Measurements from ENCODE around the gene L3MBTL4. TPM values are rescaled to one million over a fixed set of nuclear protein-coding genes. Genes with fewer than 3 reads are reported as not detected.
"Not testable (repeated sequence)": the region's sequence is repeated elsewhere in the genome, so short reads cannot be mapped to it uniquely, and the experiment has no call there.

L3MBTL4 gene
- polyA plus RNA-seq, 3 donors from 2014 or later, result 3.9 to 6.7 (median 4.1) TPM

DNA sequence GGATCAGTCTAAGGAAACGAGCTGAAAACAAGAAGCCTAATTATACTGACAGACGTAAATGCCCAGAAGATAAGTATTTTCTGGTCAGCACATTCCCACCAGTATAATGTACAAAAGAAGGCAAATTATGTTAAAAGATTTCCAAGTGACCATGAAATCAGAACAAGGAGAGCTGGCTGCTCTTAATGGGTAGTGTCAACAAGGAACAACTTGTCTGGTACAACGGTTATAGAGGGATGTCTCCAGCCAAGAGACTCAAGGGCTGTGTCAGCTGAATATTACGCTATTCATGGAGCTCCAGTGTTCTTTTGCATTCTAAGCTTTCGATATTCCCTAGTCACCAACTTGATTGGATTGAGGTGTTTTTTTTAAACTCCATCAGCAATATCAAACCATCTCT lies 8.6 kb upstream of the L3MBTL4 start:
- H3K4me3 Mint-ChIP-seq, result no peak overlapping the region
- peaks cover 0 to 3% (median 3%) of the 10 kb centered on the region in 3 donors for H3K27me3 Mint-ChIP-seq (ENCODE audit: low read depth in 3 of 3)
- no peaks in the 10 kb centered on the region for H3K4me1 Mint-ChIP-seq
- H3K36me3 Mint-ChIP-seq, result peaks cover 0 to 5% (median 0%) of the 10 kb centered on the region in 3 donors
- no peak overlapping the region for H3K27ac Mint-ChIP-seq
- no peak for DNase-seq
- peaks cover 0 to 2% (median 0%) of the 10 kb centered on the region in 6 donors for H3K9me3 Mint-ChIP-seq

DNA sequence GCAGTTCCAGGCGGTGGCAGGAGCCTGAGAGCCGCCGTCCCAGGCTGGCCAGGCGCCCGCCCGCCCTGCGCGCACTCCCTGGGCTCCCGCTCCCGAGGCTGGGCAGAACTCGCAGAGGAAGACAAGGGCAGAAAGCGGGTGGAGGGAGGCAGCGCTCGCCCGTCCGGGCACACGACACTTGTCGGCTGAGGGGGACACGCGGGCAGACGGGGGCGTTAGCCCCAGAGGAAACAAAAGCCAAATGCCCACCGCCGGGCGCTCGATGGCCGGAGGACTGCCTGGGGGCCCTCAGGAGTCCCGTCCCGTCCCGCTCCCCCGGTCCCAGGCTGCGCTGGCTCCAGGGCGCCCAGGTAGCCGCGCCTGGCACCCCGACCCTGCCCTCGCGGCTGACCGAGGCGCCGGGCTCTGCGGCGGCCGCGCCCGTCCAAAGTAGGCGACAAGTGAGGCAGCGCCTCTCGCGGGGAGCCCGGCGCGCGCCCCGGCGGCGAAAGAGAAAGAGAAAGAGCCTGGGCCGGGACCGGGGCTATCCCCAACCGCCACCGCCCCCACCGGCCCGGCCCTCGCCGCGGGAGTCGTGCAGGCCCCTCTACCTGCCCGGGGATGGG lies 491 bp downstream of the L3MBTL4 start:
- Mint-ChIP-seq H3K9me3 (no peaks in the 10 kb centered on the region), H3K4me1 (peaks cover 38 to 43% of the 10 kb centered on the region in 2 donors), H3K4me3 (peak overlapping the region; percentile 83 to 91 (median 88)), H3K27ac (peak overlapping the region in 5 of 6 donors; percentile 43 to 91 (median 71)), H3K27me3 (ENCODE audit: low read depth in 3 of 3) (peaks cover 7 to 14% (median 7%) of the 10 kb centered on the region in 3 donors), H3K36me3 (peaks cover 0 to 5% (median 0%) of the 10 kb centered on the region in 3 donors)
- peak; percentile 78 to 84 (median 84) for DNase-seq

DNA sequence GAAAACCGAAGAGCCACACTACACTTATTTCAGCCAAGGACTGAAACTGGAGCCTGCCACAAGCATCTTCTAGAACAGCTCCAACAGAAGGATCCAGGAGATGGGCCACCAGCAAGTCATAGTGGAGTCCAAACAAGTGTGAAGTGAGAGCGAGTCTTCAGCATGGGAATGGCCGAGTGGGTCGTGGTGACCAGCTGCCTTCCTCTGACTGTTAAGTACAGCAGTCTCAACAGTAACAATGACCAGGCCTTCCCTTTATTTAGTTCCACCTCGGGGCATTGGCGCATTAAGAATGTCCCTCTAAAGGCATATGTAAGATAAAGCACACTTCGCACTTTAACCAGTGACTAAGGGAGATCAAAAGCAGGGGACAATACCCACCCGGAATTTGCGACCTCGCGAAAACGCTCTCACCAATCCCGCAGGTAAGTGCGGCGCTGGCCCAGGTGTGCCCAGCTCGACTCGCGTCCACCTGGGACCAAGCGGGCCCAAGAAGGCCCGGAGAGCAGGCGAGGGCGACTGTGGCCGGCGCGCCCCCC lies 1.1 kb downstream of the L3MBTL4 start:
- Mint-ChIP-seq H3K4me3 (peak overlapping the region; percentile 83 to 91 (median 88)), H3K9me3 (no peaks in the 10 kb centered on the region), H3K4me1 (peaks cover 38 to 43% of the 10 kb centered on the region in 2 donors), H3K27ac (peak overlapping the region; percentile 74 to 92 (median 88)), H3K36me3 (peaks cover 0 to under 1% (median 0%) of the 10 kb centered on the region in 3 donors), H3K27me3 (ENCODE audit: low read depth in 3 of 3) (peaks cover 7 to 14% (median 7%) of the 10 kb centered on the region in 3 donors)
- no peak for DNase-seq

DNA sequence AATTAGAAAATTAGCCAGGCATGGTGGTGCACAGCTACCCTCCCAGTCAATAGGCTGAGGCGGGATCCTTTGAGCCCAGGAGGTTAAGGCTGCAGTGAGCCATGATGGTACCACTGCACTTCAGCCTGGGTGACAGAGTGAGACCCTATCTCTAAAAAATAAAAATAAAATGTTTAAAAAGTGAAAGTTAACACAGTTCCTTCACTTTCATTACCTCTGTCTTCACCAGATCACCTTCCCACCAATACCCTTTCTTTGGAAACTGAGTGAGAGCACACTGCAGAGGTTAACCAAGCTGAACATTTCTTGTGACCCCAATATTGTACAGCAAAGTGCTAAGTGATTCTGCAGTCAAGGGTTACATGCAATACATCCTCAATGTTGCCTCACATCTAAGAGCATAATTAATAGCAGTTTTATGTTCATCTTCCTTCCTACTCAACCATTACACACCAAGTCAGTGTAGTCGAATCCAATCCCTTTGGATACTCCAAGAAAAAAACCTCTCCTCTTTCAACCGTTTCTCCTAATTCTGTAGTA lies 1.7 kb downstream of the L3MBTL4 start:
- Mint-ChIP-seq H3K4me3 (peak overlapping the region; percentile 83 to 91 (median 88)), H3K9me3 (no peaks in the 10 kb centered on the region), H3K27ac (peak overlapping the region; percentile 80 to 92 (median 88)), H3K4me1 (peaks cover 38 to 43% of the 10 kb centered on the region in 2 donors), H3K27me3 (ENCODE audit: low read depth in 3 of 3) (peaks cover 7 to 14% (median 7%) of the 10 kb centered on the region in 3 donors), H3K36me3 (no peaks in the 10 kb centered on the region)
- peak in 1 of 3 donors; percentile 12 for DNase-seq

DNA sequence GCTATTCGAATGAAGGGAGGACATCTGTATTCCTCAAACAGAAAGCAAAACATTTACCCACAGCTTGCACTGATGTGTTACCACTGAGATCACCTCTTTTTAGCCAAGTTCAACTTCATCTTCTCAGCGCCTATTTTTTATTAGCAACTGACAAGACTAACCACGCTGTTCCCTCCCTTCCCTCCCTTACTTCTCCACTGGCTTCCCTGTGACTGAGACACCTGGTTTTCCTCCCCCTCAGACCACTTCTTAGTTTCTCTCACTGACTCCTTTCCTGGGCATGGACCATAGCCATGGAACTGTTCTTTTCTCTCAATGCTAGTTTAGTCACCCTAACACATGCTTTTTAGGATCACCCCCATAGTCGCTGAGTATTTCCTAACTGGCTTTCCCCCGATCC lies 3.3 kb downstream of the L3MBTL4 start:
- peaks cover 47 to 52% of the 10 kb centered on the region in 2 donors for H3K4me1 Mint-ChIP-seq
- DNase-seq, result no peak
- peak overlapping the region; percentile 14 to 72 (median 19) for H3K4me3 Mint-ChIP-seq
- peaks cover 2 to 14% (median 7%) of the 10 kb centered on the region in 3 donors for H3K27me3 Mint-ChIP-seq (ENCODE audit: low read depth in 3 of 3)
- H3K9me3 Mint-ChIP-seq, result no peaks in the 10 kb centered on the region
- H3K27ac Mint-ChIP-seq, result peak overlapping the region; percentile 72 to 92 (median 82)
- no peaks in the 10 kb centered on the region for H3K36me3 Mint-ChIP-seq

DNA sequence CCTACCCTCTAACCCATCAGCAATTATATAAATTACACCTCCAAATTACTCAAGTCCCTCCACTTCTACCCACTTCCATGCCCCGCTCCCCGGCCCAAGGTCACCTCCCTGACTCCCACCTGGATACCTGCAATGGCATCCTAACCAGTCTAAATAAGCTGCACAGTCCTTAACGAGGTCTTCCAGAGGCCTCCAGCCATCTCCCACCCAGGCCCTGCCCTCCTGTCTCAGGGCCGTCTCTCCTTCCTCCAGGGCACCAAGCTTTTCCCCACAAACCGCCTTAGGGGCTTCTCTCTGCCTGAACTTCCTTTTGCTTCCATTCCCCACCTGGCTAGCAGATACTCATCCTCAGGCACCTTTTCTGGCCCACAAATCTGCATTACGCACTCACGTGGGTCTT lies 4.8 kb downstream of the L3MBTL4 start:
- H3K9me3 Mint-ChIP-seq, result no peaks in the 10 kb centered on the region
- no peak overlapping the region for H3K4me3 Mint-ChIP-seq
- H3K27me3 Mint-ChIP-seq (ENCODE audit: low read depth in 3 of 3), result peaks cover 0 to 10% (median 7%) of the 10 kb centered on the region in 3 donors
- DNase-seq, result no peak
- H3K27ac Mint-ChIP-seq, result peak overlapping the region in 4 of 6 donors; percentile 7 to 36 (median 22)
- no peaks in the 10 kb centered on the region for H3K36me3 Mint-ChIP-seq
- H3K4me1 Mint-ChIP-seq, result peaks cover 44 to 52% of the 10 kb centered on the region in 2 donors

DNA sequence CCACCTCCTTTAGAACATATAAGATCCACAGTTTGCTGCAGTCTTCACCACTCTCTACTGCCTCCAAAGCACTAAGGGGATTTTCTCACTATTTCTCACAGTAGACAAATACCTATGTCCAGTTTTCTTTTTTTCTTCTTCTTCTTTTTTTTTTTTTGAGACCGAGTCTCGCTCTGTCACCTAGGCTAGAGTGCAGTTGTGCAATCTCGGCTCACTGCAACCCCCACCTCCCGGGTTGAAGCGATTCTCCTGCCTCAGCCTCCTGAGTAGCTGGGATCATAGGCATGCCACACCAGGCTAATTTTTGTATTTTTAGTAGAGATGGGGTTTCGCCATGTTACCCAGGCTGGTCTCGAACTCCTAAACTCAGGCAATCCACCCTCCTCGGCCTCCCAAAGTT lies 6.2 kb downstream of the L3MBTL4 start:
- H3K27me3 Mint-ChIP-seq (ENCODE audit: low read depth in 3 of 3); DNase-seq; H3K36me3 Mint-ChIP-seq; H3K9me3 Mint-ChIP-seq; H3K4me3 Mint-ChIP-seq; H3K27ac Mint-ChIP-seq: not testable (repeated sequence)
- peaks cover 42 to 47% of the 10 kb centered on the region in 2 donors for H3K4me1 Mint-ChIP-seq

DNA sequence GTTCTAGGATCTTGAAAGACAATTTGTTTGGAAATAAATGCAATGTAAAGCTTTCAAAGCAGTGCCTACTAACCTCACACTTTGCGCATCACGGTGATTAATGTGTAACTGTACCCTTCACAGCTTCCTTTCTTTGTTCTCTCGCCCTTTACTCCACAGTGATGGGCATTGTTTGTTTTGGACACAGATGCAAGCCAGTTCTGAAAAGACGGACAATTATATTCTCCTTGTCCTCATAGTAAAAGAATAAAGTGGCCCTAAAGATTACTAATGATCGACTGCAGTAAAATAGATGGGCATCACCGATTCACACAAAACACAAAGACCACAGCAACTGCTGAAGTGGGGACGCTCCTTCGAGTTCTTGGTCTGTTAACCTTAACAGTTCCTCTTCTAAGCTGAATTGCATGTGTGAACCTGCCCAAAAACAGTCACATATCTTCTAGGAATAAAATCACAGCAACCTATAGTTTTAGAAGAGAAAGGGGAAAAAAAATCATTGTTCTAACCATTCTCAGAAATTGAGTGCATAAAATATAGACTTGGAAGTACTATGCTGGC lies 7.7 kb downstream of the L3MBTL4 start:
- peak overlapping the region in 1 of 6 donors; percentile 21 for H3K27ac Mint-ChIP-seq
- H3K36me3 Mint-ChIP-seq, result no peaks in the 10 kb centered on the region
- no peaks in the 10 kb centered on the region for H3K9me3 Mint-ChIP-seq
- H3K4me3 Mint-ChIP-seq, result no peak overlapping the region
- H3K27me3 Mint-ChIP-seq (ENCODE audit: low read depth in 3 of 3), result peaks cover 0 to 2% (median 1%) of the 10 kb centered on the region in 3 donors
- H3K4me1 Mint-ChIP-seq, result peaks cover 27 to 32% of the 10 kb centered on the region in 2 donors
- DNase-seq, result no peak

DNA sequence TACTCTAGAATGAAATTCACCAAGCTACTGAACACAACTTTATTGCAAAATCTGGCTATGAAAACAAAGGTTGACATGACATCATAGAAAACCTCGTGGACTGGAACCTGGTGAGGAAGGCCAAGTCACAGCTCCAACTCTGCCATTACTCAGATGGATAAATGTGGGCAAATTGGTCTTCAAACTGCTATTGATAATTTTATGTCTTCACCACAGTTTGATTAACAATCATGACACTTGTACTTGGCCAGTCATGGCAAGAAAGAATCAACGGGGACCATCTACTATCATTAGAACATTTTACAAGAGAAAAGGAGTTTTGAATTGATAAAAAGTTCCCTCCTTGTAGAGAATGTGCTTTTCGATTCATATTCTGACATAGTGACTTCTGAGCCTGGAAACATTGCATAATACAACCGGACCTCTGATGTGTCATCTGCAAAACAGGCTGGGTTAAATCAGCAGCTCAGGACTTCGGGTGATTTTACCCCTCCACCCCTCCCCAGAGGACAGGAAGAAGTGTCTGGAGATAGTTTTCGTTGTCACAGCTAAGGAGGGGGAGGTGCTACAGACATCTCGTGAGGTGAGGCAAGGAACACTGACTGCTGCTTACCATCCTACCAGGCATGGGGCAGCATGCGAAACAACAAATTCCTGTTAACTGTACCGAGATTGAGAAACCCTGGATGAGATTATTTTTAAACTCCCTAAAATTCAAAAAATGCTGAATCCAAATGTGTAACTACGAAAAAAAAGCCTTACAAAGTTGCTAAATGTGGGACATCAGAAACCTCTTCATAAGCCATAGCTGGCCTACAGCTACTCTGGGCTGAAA lies 8.4 kb downstream of the L3MBTL4 start:
- Mint-ChIP-seq H3K9me3 (no peaks in the 10 kb centered on the region), H3K27ac (peak overlapping the region in 3 of 6 donors; percentile 17 to 37 (median 21)), H3K4me1 (peaks cover 22 to 30% of the 10 kb centered on the region in 2 donors), H3K36me3 (no peaks in the 10 kb centered on the region), H3K27me3 (ENCODE audit: low read depth in 3 of 3) (no peaks in the 10 kb centered on the region), H3K4me3 (peak overlapping the region in 1 of 5 donors; percentile 33)
- no peak for DNase-seq

DNA sequence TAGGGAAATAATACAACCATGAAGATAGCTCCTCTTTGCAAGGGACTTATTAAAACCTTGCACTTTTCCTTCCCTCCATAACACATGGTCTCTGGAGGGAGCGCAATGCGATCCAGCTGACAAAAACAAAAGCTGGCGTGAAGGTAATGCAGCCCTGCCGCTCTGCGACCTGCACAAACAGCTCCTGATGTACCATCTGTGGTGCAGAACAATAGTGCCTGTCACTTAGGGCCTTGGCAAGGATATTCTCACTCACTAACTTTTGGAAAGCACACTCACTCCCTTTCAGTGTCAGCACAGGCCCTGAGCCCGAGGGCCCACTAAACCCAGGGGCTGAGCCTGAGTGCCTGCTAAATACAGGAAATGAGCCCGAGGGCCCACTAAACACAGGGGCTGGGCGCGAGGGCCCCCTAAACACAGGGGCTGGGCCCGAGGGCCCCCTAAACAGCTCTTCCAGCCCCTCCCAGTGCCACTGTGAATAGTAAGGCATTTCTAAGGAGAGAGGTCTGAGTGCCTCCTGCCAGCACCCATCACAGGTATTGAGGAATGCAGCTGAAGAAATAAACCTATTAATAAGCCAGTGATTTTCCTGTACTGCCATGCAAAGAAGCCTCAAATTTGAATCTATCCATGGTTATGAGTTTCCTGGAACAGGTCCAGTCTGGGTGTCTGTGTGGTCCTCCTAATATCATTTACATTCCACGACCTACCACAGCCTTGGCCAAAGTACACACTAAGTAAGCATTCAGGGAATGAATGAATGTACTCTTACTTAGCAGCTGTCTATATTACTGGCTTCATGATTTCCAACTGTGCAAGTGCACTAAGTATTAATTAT lies 9.3 kb downstream of the L3MBTL4 start:
- no peak overlapping the region for H3K27ac Mint-ChIP-seq
- no peaks in the 10 kb centered on the region for H3K36me3 Mint-ChIP-seq
- DNase-seq, result no peak
- H3K9me3 Mint-ChIP-seq, result no peaks in the 10 kb centered on the region
- no peaks in the 10 kb centered on the region for H3K27me3 Mint-ChIP-seq (ENCODE audit: low read depth in 3 of 3)
- H3K4me3 Mint-ChIP-seq, result no peak overlapping the region
- peaks cover 19 to 32% of the 10 kb centered on the region in 2 donors for H3K4me1 Mint-ChIP-seq

DNA sequence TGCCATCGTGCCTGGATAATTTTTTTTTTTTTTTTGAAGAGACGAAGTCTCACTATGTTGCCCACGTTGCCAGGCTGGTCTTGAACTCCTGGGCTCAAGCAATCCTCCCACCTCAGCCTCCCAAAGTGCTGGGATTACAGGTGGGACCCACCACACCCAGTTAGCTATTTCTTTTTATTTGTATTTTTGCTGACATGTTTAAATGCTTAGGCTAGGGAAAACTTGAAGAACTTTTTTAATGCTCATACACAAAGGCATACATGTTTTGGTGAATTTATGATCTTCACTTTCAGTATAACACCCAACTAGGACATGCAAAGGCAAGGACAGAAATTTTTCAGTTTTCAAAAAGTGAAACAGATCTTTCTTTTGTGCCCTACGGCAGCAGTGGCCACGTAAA lies 9.9 kb downstream of the L3MBTL4 start:
- Mint-ChIP-seq H3K4me1 (peaks cover 17 to 37% of the 10 kb centered on the region in 2 donors), H3K4me3 (no peak overlapping the region), H3K27me3 (ENCODE audit: low read depth in 3 of 3) (no peaks in the 10 kb centered on the region), H3K9me3 (no peaks in the 10 kb centered on the region), H3K27ac (no peak overlapping the region), H3K36me3 (no peaks in the 10 kb centered on the region)
- no peak for DNase-seq

DNA sequence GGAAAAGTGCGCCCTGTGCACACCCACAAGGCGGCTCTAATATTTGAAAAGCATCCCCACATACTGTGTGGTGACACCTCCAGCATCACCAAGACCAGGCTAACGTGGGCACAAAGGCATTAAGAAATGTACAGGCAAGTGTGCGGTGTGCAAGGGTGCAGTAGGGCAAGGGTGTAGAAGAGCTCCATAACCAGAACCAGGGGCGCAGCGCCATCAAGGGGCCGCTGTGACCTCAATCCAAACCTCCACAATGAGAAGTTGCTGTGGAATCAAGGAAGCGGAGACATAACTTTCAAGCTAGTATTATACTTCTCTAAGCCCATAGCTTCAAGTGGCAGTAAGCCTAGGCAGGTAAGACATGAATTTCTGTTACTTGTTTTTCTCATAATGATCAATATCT lies 13.0 kb downstream of the L3MBTL4 start:
- Mint-ChIP-seq H3K36me3 (no peaks in the 10 kb centered on the region), H3K4me1 (peaks cover 15 to 36% of the 10 kb centered on the region in 2 donors), H3K27me3 (ENCODE audit: low read depth in 3 of 3) (no peaks in the 10 kb centered on the region)

DNA sequence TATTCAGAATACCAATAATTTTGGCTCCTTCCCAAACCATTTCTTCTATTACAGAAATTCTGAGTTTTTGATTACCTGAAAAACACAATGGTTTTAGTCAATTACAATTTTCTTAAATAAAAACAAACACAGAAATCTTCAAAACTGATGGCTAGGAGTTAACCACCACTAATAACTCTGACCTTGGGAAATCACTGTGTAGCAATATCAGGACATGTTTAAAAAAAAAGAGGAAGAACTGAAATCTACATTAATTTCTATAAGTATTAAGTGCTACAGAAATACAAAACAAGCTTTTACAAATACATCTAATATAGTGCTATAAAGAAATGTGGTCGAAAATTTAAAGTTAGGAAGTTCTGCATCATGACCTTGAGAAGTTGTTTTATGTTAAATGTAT lies 14.9 kb downstream of the L3MBTL4 start:
- Mint-ChIP-seq H3K36me3 (peaks cover 0 to 2% (median 0%) of the 10 kb centered on the region in 3 donors), H3K4me1 (peaks cover 7 to 26% of the 10 kb centered on the region in 2 donors), H3K4me3 (no peak overlapping the region), H3K9me3 (no peaks in the 10 kb centered on the region), H3K27ac (no peak overlapping the region), H3K27me3 (ENCODE audit: low read depth in 3 of 3) (no peaks in the 10 kb centered on the region)
- DNase-seq, result no peak

More for the DNA sequence above, 13.0 kb downstream of the L3MBTL4 start:
- DNase-seq, result no peak
- H3K4me3 Mint-ChIP-seq, result no peak overlapping the region
- H3K27ac Mint-ChIP-seq, result no peak overlapping the region
- H3K9me3 Mint-ChIP-seq, result no peaks in the 10 kb centered on the region

Data from immature natural killer cell (primary cell).